ENCODE results near the gene PTH2. TPM values are rescaled to one million over a fixed set of nuclear protein-coding genes. Genes with fewer than 3 reads are reported as not detected.
A peak's percentile ranks its signal among the peaks of the same experiment; 100 is the strongest.

The PTH2 gene
- total and polyA plus RNA-seq, 9 donors: not detected

- no peaks in the 10 kb centered on the region for H3K36me3 ChIP-seq
- WGBS, 3 donors: 5 to 7% (median 6%) methylated on average over 48 of the region's 48 CpGs
- no peak for TF ChIP-seq POLR2A (IDR thresholded peaks at IDR 0.05)
- no peak for TF ChIP-seq EP300 (IDR thresholded peaks at IDR 0.05)
- TF ChIP-seq CTCF (IDR thresholded peaks at IDR 0.05): no peak
- no peak overlapping the region for H3K4me3 ChIP-seq
- intact Hi-C loops (cut with DNase I): no loop called here
- peak in 2 of 5 donors; percentile 59 to 63 for DNase-seq
- H3K4me1 ChIP-seq (ENCODE audit: insufficient read depth): no peaks in the 10 kb centered on the region
- peaks cover 9% of the 10 kb centered on the region for H3K27me3 ChIP-seq
- no peak overlapping the region for H3K27ac ChIP-seq
- no peaks in the 10 kb centered on the region for H3K9me3 ChIP-seq
Measured at GRCh38 chr19:49421039-49421877, 2.0 kb downstream of the PTH2 start.

GRCh38 chr19:49420227-49420626 is 3.0 kb downstream of the PTH2 start:
- intact Hi-C loops (cut with DNase I): no loop called here
- WGBS, 3 donors: 44 to 58% (median 52%) methylated on average over 2 of the region's 2 CpGs
- TF ChIP-seq EP300 (IDR thresholded peaks at IDR 0.05): no peak
- TF ChIP-seq POLR2A (IDR thresholded peaks at IDR 0.05): no peak
- no peak for TF ChIP-seq CTCF (IDR thresholded peaks at IDR 0.05)
- DNase-seq: no peak
- H3K27me3 ChIP-seq: peaks cover 9% of the 10 kb centered on the region
- no peak overlapping the region for H3K4me3 ChIP-seq
- H3K4me1 ChIP-seq (ENCODE audit: insufficient read depth): no peaks in the 10 kb centered on the region
- no peaks in the 10 kb centered on the region for H3K36me3 ChIP-seq
- no peaks in the 10 kb centered on the region for H3K9me3 ChIP-seq
- H3K27ac ChIP-seq: no peak overlapping the region

GRCh38 chr19:49419173-49419572 is 4.1 kb downstream of the PTH2 start:
- peaks cover 9% of the 10 kb centered on the region for H3K27me3 ChIP-seq
- H3K4me3 ChIP-seq: no peak overlapping the region
- H3K4me1 ChIP-seq (ENCODE audit: insufficient read depth): no peaks in the 10 kb centered on the region
- TF ChIP-seq POLR2A (IDR thresholded peaks at IDR 0.05) (no peak), CTCF (IDR thresholded peaks at IDR 0.05) (no peak), EP300 (IDR thresholded peaks at IDR 0.05) (no peak)
- intact Hi-C loops (cut with DNase I): no loop called here
- H3K27ac ChIP-seq: no peak overlapping the region
- no peak for DNase-seq
- H3K9me3 ChIP-seq: no peaks in the 10 kb centered on the region
- 75 to 84% (median 76%) methylated on average over 2 of the region's 2 CpGs for WGBS, 3 donors
- H3K36me3 ChIP-seq: no peaks in the 10 kb centered on the region

- 74 to 80% (median 74%) methylated on average over 5 of the region's 5 CpGs for WGBS, 3 donors
- no peak overlapping the region for H3K4me3 ChIP-seq
- peaks cover 8% of the 10 kb centered on the region for H3K27me3 ChIP-seq
- intact Hi-C loops (cut with DNase I): no loop called here
- no peak for TF ChIP-seq POLR2A (IDR thresholded peaks at IDR 0.05)
- H3K36me3 ChIP-seq: no peaks in the 10 kb centered on the region
- no peaks in the 10 kb centered on the region for H3K4me1 ChIP-seq (ENCODE audit: insufficient read depth)
- no peaks in the 10 kb centered on the region for H3K9me3 ChIP-seq
- no peak overlapping the region for H3K27ac ChIP-seq
- no peak for DNase-seq
Measured at GRCh38 chr19:49418511-49418910, 4.7 kb downstream of the PTH2 start.

- H3K27me3 ChIP-seq: peaks cover under 1% of the 10 kb centered on the region
- H3K4me3 ChIP-seq: no peak overlapping the region
- H3K4me1 ChIP-seq (ENCODE audit: insufficient read depth): no peaks in the 10 kb centered on the region
- no peak for TF ChIP-seq EP300 (IDR thresholded peaks at IDR 0.05)
- no peak for TF ChIP-seq POLR2A (IDR thresholded peaks at IDR 0.05)
- TF ChIP-seq CTCF (IDR thresholded peaks at IDR 0.05): no peak
- H3K27ac ChIP-seq: no peak overlapping the region
- H3K36me3 ChIP-seq: no peaks in the 10 kb centered on the region
- intact Hi-C loops (cut with DNase I): no loop called here
- no peak for DNase-seq
- H3K9me3 ChIP-seq: no peaks in the 10 kb centered on the region
- 53 to 58% (median 53%) methylated on average over 7 of the region's 7 CpGs for WGBS, 3 donors
Measured at GRCh38 chr19:49417088-49417487, 6.2 kb downstream of the PTH2 start.
